HepG2 (cell line): ENCODE results near the gene MT1M. TPM values are rescaled to one million over a fixed set of nuclear protein-coding genes. Genes with fewer than 3 reads are reported as not detected.

Source experiments
- ATF1 ChIP-seq: IDR thresholded peaks from 2 replicates; pipeline ENCODE4 v1.6.1; 2016; ENCODE audit warnings: mild to moderate bottlenecking, control low read depth
- EZH2 ChIP-seq: conservative IDR thresholded peaks from 2 replicates; pipeline ENCODE4 v1.6.1; 2012; ENCODE audit warnings: mild to moderate bottlenecking, low read depth, low read length, moderate library complexity
- GATAD1 ChIP-seq: IDR thresholded peaks from 2 replicates; pipeline ENCODE4 v1.6.1; 2016; ENCODE audit warnings: missing genetic modification reagents, missing compliant biosample characterization
- KAT7 ChIP-seq: IDR thresholded peaks from 2 replicates; pipeline ENCODE4 v1.6.1; 2018; ENCODE audit warnings: borderline replicate concordance, missing compliant biosample characterization
- KLF6 ChIP-seq: IDR thresholded peaks from 2 replicates; pipeline ENCODE4 v1.8.0; 2016; ENCODE audit warnings: missing biosample characterization, missing genetic modification reagents
- MAZ ChIP-seq, 2 experiments: sonication (generic) in 1 of 2; formaldehyde crosslinking in 1 of 2; IDR thresholded peaks; 2 replicates each; pipeline versions ENCODE4 v1.5.0 to v1.6.1; 2012 to 2020; ENCODE audit warnings: low read depth in 2 of 2, mild to moderate bottlenecking in 2 of 2, borderline replicate concordance in 1 of 2, improper control_type of control experiment in 1 of 2, low read length in 1 of 2, missing genetic modification reagents in 1 of 2, moderate library complexity in 1 of 2
- NAIF1 ChIP-seq: sonication (generic); formaldehyde crosslinking; IDR thresholded peaks from 2 replicates; pipeline ENCODE4 v1.5.0; 2020; ENCODE audit warnings: mild to moderate bottlenecking, missing genetic modification reagents, borderline replicate concordance
- NCOA2 ChIP-seq: sonication (generic); formaldehyde crosslinking; IDR thresholded peaks from 2 replicates; pipeline ENCODE4 v1.8.0; 2022; ENCODE audit warnings: inconsistent platforms
- PCBP2 ChIP-seq: fragments of 200-400 bp; formaldehyde crosslinking; optimal IDR thresholded peaks from 2 replicates; pipeline ENCODE3; 2018; ENCODE audit warnings: low read length, low read depth; ENCODE audit not compliant: poor library complexity, severe bottlenecking
- RFXANK ChIP-seq: IDR thresholded peaks from 2 replicates; pipeline ENCODE4 v1.6.1; 2016
- ZNF337 ChIP-seq: sonication (generic); formaldehyde crosslinking; IDR thresholded peaks from 2 replicates; pipeline ENCODE4 v1.5.1; 2020; ENCODE audit warnings: missing genetic modification reagents, low read depth, mild to moderate bottlenecking, borderline replicate concordance
- ZNF431 ChIP-seq: sonication (generic); formaldehyde crosslinking; IDR thresholded peaks from 2 replicates; pipeline ENCODE4 v1.9.0; 2022; ENCODE audit warnings: missing genetic modification reagents, low read depth, mild to moderate bottlenecking, borderline replicate concordance
- ZNF569 ChIP-seq: sonication (generic); formaldehyde crosslinking; IDR thresholded peaks from 2 replicates; pipeline ENCODE4 v1.5.0; 2020; ENCODE audit warnings: mild to moderate bottlenecking, missing genetic modification reagents, moderate library complexity, borderline replicate concordance
- ZNF777 ChIP-seq: sonication (generic); formaldehyde crosslinking; IDR thresholded peaks from 2 replicates; pipeline ENCODE4 v1.4.0; 2020; ENCODE audit warnings: missing genetic modification reagents
- polyA plus RNA-seq, 8 experiments: library from polyadenylated mRNA; depleted of rRNA in 3 of 8; stranded (reverse) in 7 of 8; unstranded in 1 of 8; fragments of >200 nt; fragmentation: Illumina TruSeq in 4 of 8; extraction: Trizol in 4 of 8; gene quantifications; 2 replicates each; pipeline versions ENCODE4 v1.2.1 to v1.2.3, GENCODE V29; 2011 to 2016; ENCODE audit warnings: low read depth in 4 of 8, missing spikeins in 1 of 8, mixed read lengths in 1 of 8; ENCODE audit not compliant: insufficient read depth in 1 of 8
- total RNA-seq, 5 experiments: library from RNA; depleted of rRNA; stranded (reverse); fragments of >200 nt; fragmentation: Illumina TruSeq; extraction: Trizol; gene quantifications; 2 replicates each; pipeline ENCODE4 v1.2.3, GENCODE V29; 2016; ENCODE audit warnings: low read depth in 1 of 5
- TF ChIP-seq, protein P1 (sequence below): sonication (generic); formaldehyde crosslinking; IDR thresholded peaks from 2 replicates; pipeline ENCODE4 v1.5.0; 2020; ENCODE audit warnings: missing genetic modification reagents
- TF ChIP-seq, protein P2 (sequence below): sonication (generic); formaldehyde crosslinking; IDR thresholded peaks from 2 replicates; pipeline ENCODE4 v1.8.0; 2023; ENCODE audit warnings: mild to moderate bottlenecking, missing genetic modification reagents
- TF ChIP-seq, protein P3 (sequence below): sonication (generic); formaldehyde crosslinking; IDR thresholded peaks from 2 replicates; pipeline ENCODE4 v1.5.1; 2020; ENCODE audit warnings: mild to moderate bottlenecking, missing genetic modification reagents, moderate library complexity
- TF ChIP-seq, protein P4 (sequence below): IDR thresholded peaks from 2 replicates; pipeline ENCODE4 v1.6.1; 2016; ENCODE audit warnings: missing compliant biosample characterization, missing genetic modification reagents, borderline replicate concordance
- TF ChIP-seq, protein P5 (sequence below): sonication (generic); formaldehyde crosslinking; IDR thresholded peaks from 2 replicates; pipeline ENCODE4 v1.8.1; 2023; ENCODE audit warnings: mild to moderate bottlenecking, missing genetic modification reagents, borderline replicate concordance
- TF ChIP-seq, protein P6 (sequence below): fragments of 450-650 bp; IDR thresholded peaks from 2 replicates; pipeline ENCODE4 v1.6.1; 2016

MT1M gene
- total and polyA plus RNA-seq, 2 of the 13 experiments (the other 11 are each of a cell fraction or from before 2014, with no cell fraction given) = 4.6 TPM; not detected in 1

DNA sequence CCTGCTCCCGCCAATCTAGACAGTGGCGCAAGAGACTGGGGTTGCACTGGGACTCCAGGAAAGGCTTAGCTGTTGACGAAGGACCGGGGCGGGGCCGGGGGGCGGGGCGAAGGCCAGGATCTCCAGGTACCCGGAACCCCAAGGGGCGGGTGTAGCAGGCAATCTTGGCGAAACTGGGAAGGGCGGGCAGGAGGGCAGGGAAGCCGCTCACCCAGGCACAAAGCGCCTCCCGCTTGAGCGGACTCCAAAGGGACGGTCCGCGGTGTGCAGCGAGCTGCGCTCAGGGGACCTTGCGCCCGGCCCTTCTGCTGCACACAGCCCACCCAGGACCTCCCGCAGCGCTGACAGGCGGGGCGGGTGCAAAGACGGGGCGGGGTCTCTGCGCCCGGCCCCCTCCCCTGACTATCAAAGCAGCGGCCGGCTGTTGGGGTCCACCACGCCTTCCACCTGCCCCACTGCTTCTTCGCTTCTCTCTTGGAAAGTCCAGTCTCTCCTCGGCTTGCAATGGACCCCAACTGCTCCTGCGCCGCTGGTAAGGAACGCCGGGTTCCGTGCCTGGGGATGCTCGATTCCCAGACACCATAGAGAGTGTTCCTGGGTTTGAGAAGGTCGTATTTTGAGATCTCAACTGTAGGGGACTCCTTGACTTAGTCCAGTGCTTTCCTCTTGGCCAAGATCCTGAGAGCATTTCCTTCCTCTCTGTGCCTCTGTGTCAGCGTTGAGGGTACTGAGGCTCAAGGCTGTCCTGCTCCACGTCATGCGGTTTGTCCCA, 25.3 kb downstream of the MT1M start, which contains the start of gene MT1F (continued):
- TF ChIP-seq, protein P1, sequence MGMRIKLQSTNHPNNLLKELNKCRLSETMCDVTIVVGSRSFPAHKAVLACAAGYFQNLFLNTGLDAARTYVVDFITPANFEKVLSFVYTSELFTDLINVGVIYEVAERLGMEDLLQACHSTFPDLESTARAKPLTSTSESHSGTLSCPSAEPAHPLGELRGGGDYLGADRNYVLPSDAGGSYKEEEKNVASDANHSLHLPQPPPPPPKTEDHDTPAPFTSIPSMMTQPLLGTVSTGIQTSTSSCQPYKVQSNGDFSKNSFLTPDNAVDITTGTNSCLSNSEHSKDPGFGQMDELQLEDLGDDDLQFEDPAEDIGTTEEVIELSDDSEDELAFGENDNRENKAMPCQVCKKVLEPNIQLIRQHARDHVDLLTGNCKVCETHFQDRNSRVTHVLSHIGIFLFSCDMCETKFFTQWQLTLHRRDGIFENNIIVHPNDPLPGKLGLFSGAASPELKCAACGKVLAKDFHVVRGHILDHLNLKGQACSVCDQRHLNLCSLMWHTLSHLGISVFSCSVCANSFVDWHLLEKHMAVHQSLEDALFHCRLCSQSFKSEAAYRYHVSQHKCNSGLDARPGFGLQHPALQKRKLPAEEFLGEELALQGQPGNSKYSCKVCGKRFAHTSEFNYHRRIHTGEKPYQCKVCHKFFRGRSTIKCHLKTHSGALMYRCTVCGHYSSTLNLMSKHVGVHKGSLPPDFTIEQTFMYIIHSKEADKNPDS (CRISPR knock-in tag) = no peak
- TF ChIP-seq, protein P2, sequence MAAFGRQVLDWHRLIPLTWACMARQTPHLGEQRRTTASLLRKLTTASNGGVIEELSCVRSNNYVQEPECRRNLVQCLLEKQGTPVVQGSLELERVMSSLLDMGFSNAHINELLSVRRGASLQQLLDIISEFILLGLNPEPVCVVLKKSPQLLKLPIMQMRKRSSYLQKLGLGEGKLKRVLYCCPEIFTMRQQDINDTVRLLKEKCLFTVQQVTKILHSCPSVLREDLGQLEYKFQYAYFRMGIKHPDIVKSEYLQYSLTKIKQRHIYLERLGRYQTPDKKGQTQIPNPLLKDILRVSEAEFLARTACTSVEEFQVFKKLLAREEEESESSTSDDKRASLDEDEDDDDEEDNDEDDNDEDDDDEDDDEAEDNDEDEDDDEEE (CRISPR knock-in tag) = 0 out of 2 replicates have a peak, but pooled peaks have one; percentile 28
- TF ChIP-seq ZNF337 (CRISPR knock-in tag) (no peak), EZH2 (no peak), NAIF1 (CRISPR knock-in tag) (no peak), KAT7 (CRISPR knock-in tag) (peak; percentile 55; the same call in 1 of the 2 replicates), ZNF777 (CRISPR knock-in tag) (peak; percentile 35), ZNF431 (CRISPR knock-in tag) (no peak), ATF1 (no peak), PCBP2 (no peak), MAZ (IDR thresholded peaks at IDR 0.05; ENCODE audit: borderline replicate concordance, low read depth, low read length) (no peak), MAZ (CRISPR knock-in tag; IDR thresholded peaks at IDR 0.05; ENCODE audit: low read depth) (peak; percentile 56), KLF6 (CRISPR knock-in tag) (no peak), RFXANK (CRISPR knock-in tag) (no peak), GATAD1 (CRISPR knock-in tag) (no peak), ZNF569 (CRISPR knock-in tag) (no peak), NCOA2 (CRISPR knock-in tag) (no peak; the same call in 1 of the 2 replicates)
- TF ChIP-seq, protein P3, sequence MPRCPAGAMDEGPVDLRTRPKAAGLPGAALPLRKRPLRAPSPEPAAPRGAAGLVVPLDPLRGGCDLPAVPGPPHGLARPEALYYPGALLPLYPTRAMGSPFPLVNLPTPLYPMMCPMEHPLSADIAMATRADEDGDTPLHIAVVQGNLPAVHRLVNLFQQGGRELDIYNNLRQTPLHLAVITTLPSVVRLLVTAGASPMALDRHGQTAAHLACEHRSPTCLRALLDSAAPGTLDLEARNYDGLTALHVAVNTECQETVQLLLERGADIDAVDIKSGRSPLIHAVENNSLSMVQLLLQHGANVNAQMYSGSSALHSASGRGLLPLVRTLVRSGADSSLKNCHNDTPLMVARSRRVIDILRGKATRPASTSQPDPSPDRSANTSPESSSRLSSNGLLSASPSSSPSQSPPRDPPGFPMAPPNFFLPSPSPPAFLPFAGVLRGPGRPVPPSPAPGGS (CRISPR knock-in tag) = peak; percentile 80; the same call in 1 of the 2 replicates
- TF ChIP-seq, protein P4, sequence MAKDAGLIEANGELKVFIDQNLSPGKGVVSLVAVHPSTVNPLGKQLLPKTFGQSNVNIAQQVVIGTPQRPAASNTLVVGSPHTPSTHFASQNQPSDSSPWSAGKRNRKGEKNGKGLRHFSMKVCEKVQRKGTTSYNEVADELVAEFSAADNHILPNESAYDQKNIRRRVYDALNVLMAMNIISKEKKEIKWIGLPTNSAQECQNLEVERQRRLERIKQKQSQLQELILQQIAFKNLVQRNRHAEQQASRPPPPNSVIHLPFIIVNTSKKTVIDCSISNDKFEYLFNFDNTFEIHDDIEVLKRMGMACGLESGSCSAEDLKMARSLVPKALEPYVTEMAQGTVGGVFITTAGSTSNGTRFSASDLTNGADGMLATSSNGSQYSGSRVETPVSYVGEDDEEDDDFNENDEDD (CRISPR knock-in tag) = 0 out of 2 replicates have a peak, but pooled peaks have one; percentile 89
- TF ChIP-seq, protein P5, sequence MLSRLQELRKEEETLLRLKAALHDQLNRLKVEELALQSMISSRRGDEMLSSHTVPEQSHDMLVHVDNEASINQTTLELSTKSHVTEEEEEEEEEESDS (CRISPR knock-in tag) = no peak
- TF ChIP-seq, protein P6, sequence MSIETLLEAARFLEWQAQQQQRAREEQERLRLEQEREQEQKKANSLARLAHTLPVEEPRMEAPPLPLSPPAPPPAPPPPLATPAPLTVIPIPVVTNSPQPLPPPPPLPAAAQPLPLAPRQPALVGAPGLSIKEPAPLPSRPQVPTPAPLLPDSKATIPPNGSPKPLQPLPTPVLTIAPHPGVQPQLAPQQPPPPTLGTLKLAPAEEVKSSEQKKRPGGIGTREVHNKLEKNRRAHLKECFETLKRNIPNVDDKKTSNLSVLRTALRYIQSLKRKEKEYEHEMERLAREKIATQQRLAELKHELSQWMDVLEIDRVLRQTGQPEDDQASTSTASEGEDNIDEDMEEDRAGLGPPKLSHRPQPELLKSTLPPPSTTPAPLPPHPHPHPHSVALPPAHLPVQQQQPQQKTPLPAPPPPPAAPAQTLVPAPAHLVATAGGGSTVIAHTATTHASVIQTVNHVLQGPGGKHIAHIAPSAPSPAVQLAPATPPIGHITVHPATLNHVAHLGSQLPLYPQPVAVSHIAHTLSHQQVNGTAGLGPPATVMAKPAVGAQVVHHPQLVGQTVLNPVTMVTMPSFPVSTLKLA = no peak
